Kidney (tissue), 14 donors: ENCODE measurements around the gene CCDC187. TPM values are rescaled to one million over a fixed set of nuclear protein-coding genes. Genes with fewer than 3 reads are reported as not detected.

Source experiments
- DNase-seq, 5 donors: peaks; one replicate each; pipeline ENCODE4 v3.0.0-alpha.2; 2013 to 2020
- FAIRE-seq: peaks from 2 replicates; lab custom pipeline; 2012; peaks lifted over from hg19 to GRCh38; lab: Jason Lieb, UNC
- H3K27ac ChIP-seq, 2 donors: one replicate each; pipeline ENCODE4 v1.7.0; 2013; ENCODE audit warnings: low read depth in 2 of 2, low read length in 2 of 2, inconsistent platforms in 1 of 2
- H3K27me3 ChIP-seq: one replicate; pipeline ENCODE4 v1.7.1; 2013; ENCODE audit warnings: low read length, inconsistent platforms; ENCODE audit not compliant: control insufficient read depth, insufficient read depth
- H3K36me3 ChIP-seq, 3 donors: one replicate each; pipeline versions ENCODE4 v1.7.0 to v1.7.1; 2013; ENCODE audit warnings: low read length in 3 of 3, control low read depth in 1 of 3, inconsistent platforms in 1 of 3; ENCODE audit not compliant: insufficient read depth in 3 of 3, control insufficient read depth in 2 of 3
- H3K4me1 ChIP-seq, 3 donors: one replicate each; pipeline versions ENCODE4 v1.7.0 to v1.7.1; 2013; ENCODE audit warnings: low read length in 3 of 3, inconsistent platforms in 1 of 3, low read depth in 1 of 3; ENCODE audit not compliant: control insufficient read depth in 2 of 3, insufficient read depth in 2 of 3
- H3K4me3 ChIP-seq, 3 donors: one replicate each; pipeline versions ENCODE4 v1.7.0 to v1.8.1; 2013; ENCODE audit warnings: low read length in 3 of 3, control low read depth in 1 of 3, inconsistent platforms in 1 of 3
- H3K9ac ChIP-seq, 3 donors: one replicate each; pipeline versions ENCODE4 v1.7.0 to v1.7.1; 2013; ENCODE audit warnings: low read length in 3 of 3, control low read depth in 1 of 3, inconsistent platforms in 1 of 3
- H3K9me3 ChIP-seq, 3 donors: one replicate each; pipeline versions ENCODE4 v1.7.0 to v1.7.1; 2013; ENCODE audit warnings: low read length in 3 of 3, control low read depth in 1 of 3, inconsistent platforms in 1 of 3; ENCODE audit not compliant: control insufficient read depth in 2 of 3, insufficient read depth in 1 of 3
- intact Hi-C: fragments of 100-400 bp; cut with DNase I; formaldehyde crosslinking; loops from one replicate; pipeline ENCODE4 v1.11.1; 2022
- polyA plus RNA-seq: library from polyadenylated mRNA; stranded (reverse); fragments of 350-450 nt; fragmentation: Illumina TruSeq; extraction: RNeasy Lipid Tissue Mini Kit (QIAGEN cat#74804); gene quantifications from one replicate; pipeline ENCODE4 v1.2.3, GENCODE V29; 2014; ENCODE audit warnings: low read depth, low replicate concordance; ENCODE audit not compliant: insufficient read depth
- total RNA-seq: library from RNA; stranded (reverse); fragmentation: NEBNext Ultra II Directional; extraction: Animal tissue kit (Norgen Biotek cat#: 25700); gene quantifications from one replicate; pipeline ENCODE4 v1.2.1, GENCODE V29; 2021
- TF ChIP-seq, protein P1 (sequence below): IDR thresholded peaks from 3 replicates; pipeline ENCODE4 v1.5.1; 2012; ENCODE audit warnings: mild to moderate bottlenecking, moderate library complexity, borderline replicate concordance; ENCODE audit not compliant: insufficient read depth; ENCODE audit errors: extremely low read depth
- donor health status: control.
- donor health status: control.
- donor health status: control.
- donor health status: control.
- donor health status: control.
- donor health status: DM: yes; HTN: yes; CAD: no.
- donor health status: Normal renal cell carcinoma (clear cell type).

The CCDC187 gene
- total and polyA plus RNA-seq, 2 donors from 2014 or later, result 0.84 to 2.3 TPM

DNA sequence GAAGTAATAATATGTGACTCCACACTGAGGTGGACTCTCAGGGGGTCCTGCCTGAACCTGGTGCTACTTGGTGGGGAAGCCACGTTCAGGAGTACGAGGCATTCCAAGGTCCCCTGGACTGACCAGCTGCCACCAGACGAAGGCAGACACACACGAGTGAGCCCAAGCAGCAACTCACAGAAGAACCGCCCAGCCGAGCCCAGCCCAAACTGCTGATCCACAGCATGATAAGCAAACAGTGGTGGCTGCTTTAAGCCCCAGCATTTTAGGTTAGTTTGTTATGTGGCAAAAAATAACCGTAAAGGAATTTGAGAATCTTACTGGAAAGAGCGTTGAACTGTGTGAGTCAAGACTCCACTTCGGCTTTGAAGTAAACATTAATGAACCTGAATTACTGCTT, 90.2 kb downstream of the CCDC187 start:
- H3K36me3 ChIP-seq, result peaks cover 0 to 10% (median 8%) of the 10 kb centered on the region in 3 donors
- TF ChIP-seq, protein P1, sequence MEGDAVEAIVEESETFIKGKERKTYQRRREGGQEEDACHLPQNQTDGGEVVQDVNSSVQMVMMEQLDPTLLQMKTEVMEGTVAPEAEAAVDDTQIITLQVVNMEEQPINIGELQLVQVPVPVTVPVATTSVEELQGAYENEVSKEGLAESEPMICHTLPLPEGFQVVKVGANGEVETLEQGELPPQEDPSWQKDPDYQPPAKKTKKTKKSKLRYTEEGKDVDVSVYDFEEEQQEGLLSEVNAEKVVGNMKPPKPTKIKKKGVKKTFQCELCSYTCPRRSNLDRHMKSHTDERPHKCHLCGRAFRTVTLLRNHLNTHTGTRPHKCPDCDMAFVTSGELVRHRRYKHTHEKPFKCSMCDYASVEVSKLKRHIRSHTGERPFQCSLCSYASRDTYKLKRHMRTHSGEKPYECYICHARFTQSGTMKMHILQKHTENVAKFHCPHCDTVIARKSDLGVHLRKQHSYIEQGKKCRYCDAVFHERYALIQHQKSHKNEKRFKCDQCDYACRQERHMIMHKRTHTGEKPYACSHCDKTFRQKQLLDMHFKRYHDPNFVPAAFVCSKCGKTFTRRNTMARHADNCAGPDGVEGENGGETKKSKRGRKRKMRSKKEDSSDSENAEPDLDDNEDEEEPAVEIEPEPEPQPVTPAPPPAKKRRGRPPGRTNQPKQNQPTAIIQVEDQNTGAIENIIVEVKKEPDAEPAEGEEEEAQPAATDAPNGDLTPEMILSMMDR, result no peak
- H3K4me3 ChIP-seq, result no peak overlapping the region
- no peaks in the 10 kb centered on the region for H3K9me3 ChIP-seq
- no peak overlapping the region for H3K27ac ChIP-seq
- H3K9ac ChIP-seq, result no peak overlapping the region
- intact Hi-C loops, result no loop called here
- H3K27me3 ChIP-seq, result no peaks in the 10 kb centered on the region
- no peaks in the 10 kb centered on the region for H3K4me1 ChIP-seq
- DNase-seq (no peak), FAIRE-seq (no peak)

DNA sequence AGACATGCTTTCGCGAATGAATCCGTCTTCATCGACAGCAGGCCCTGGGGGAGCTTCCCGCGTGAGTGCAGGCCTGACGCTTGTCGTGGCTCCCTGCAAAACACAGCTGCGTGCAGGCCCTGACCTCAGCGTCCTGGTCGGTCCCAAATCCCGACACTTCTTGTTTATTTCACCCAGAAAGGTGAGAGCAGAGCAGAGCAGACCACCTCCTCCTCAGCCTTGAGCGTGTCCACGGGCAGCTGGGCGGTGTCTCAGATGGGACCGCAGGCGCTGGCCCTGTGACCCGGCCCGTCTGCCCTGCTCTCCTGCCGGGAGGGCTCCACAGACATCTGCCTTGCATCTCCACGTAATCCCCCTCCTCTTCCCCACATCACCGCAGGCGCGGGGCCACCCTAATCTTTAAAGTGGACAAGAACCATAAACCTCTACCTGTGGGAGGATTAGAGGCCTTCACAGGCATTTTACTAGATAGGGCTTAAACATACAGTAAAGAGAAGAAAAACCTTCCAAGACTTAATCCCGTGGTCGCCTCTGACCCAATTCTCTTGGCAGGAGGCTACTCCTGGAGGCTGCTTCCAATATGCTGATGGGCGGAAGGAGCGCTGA, 91.4 kb downstream of the CCDC187 start:
- Histone ChIP-seq H3K27ac (no peak overlapping the region), H3K27me3 (no peaks in the 10 kb centered on the region), H3K9me3 (no peaks in the 10 kb centered on the region), H3K4me1 (no peaks in the 10 kb centered on the region), H3K9ac (no peak overlapping the region), H3K4me3 (no peak overlapping the region), H3K36me3 (peaks cover 0 to 10% (median 8%) of the 10 kb centered on the region in 3 donors)
- intact Hi-C loops, result no loop called here
- FAIRE-seq (no peak), DNase-seq (no peak)
- TF ChIP-seq, protein P1, result no peak

DNA sequence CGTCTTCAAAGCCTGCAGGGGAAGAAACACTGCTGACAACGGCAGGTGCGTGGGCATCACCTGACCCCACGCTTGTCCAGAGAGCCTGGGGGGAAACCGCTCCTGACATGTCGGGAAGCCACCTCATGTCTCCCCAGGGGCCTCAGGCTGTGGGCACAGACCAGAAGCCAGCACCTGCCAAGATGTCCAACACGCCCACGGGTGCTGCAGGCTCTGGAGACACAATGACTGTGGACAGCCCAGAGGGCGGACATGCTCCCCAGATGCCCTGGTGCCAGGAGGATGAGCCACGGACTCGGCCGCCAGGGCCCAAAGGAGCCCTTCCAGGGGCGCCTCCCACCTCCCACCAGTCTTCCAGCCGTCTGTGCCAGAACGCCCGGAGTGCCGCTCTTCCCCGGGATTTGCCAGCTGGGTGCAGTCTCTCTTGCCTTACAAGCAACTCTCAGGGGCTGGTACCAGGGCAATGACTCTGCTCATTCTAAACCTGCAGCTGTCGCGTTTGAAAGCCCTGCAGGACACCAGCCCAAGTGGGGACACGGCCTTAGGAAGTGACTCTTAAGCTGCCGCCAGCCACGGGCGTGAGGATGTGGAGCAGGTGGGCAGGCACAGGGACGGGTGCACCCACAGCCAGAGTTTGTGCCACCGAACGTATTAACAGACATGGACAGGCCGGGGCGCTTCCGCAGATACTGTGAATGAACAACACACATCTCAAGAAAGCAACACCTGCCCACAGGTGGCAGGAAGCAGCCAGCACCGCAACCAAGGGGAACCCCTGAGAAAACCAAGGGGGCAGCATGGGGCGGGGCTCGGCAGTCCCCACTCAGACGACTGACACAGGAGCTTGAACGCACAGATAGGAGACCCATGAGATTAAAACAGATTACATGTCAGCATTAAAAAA, 92.2 kb downstream of the CCDC187 start:
- H3K27me3 ChIP-seq, result no peaks in the 10 kb centered on the region
- TF ChIP-seq, protein P1, result no peak
- H3K9me3 ChIP-seq, result no peaks in the 10 kb centered on the region
- no peak overlapping the region for H3K9ac ChIP-seq
- peaks cover 0 to 10% (median 8%) of the 10 kb centered on the region in 3 donors for H3K36me3 ChIP-seq
- H3K27ac ChIP-seq, result no peak overlapping the region
- intact Hi-C loops, result no loop called here
- H3K4me3 ChIP-seq, result no peak overlapping the region
- no peaks in the 10 kb centered on the region for H3K4me1 ChIP-seq
- no peak for FAIRE-seq
- DNase-seq, result no peak
